Endothelial cell of umbilical vein (primary cell): ENCODE results near the gene RHOF. TPM values are rescaled to one million over a fixed set of nuclear protein-coding genes. Genes with fewer than 3 reads are reported as not detected.

ENCODE experiments used
- BruUV-seq: library from RNA; stranded (reverse); fragments of 400-500 nt; replicated peaks from 2 replicates; lab custom pipeline; 2021; lab: Mats Ljungman, UMichigan
- CTCF ChIA-PET: fragments of 300-600, 350-600 bp; sonication (Branson Sonifier 250); formaldehyde crosslinking; loops from one replicate; lab custom pipeline; 2021; ENCODE audit warnings: antibody characterized with exemption, inconsistent platforms; lab: Charles Lee
- POLR2A ChIA-PET: fragments of 300-600, 350-600 bp; sonication (Branson Sonifier 250); formaldehyde crosslinking; loops from one replicate; lab custom pipeline; 2021; ENCODE audit warnings: antibody characterized with exemption, inconsistent platforms; lab: Charles Lee
- DNase-seq: peaks from one replicate; pipeline ENCODE4 v3.0.0-alpha.2; 2011; ENCODE audit warnings: low read depth, low spot score
- FAIRE-seq: peaks from 2 replicates; lab custom pipeline; 2011; peaks lifted over from hg19 to GRCh38; lab: Jason Lieb, UNC
- H2AFZ ChIP-seq: 2 replicates; pipeline ENCODE4 v1.6.0; 2012; ENCODE audit warnings: low read depth, low read length, control low read depth, inconsistent platforms
- H3K27ac ChIP-seq: 2 replicates; pipeline ENCODE4 v1.5.1; 2011; ENCODE audit warnings: low read depth, mild to moderate bottlenecking, control low read depth, low read length, moderate library complexity; ENCODE audit not compliant: insufficient read depth
- H3K27me3 ChIP-seq, 2 experiments: 2 replicates each; pipeline versions ENCODE4 v1.6.0 to v1.6.1; 2011; ENCODE audit warnings: low read length in 2 of 2, mixed read lengths in 1 of 2; ENCODE audit not compliant: control insufficient read depth in 2 of 2, insufficient read depth in 2 of 2
- H3K36me3 ChIP-seq, 2 experiments: 2 replicates in 1 of 2; 3 replicates in 1 of 2; pipeline ENCODE4 v1.5.1; 2011; ENCODE audit warnings: low read length in 2 of 2, mild to moderate bottlenecking in 1 of 2, moderate library complexity in 1 of 2; ENCODE audit not compliant: control insufficient read depth in 2 of 2, insufficient read depth in 2 of 2; ENCODE audit errors: extremely low read depth in 1 of 2
- H3K4me1 ChIP-seq: 3 replicates; pipeline ENCODE4 v1.5.1; 2011; ENCODE audit warnings: mild to moderate bottlenecking, low read length; ENCODE audit not compliant: control insufficient read depth, insufficient read depth; ENCODE audit errors: extremely low read depth
- H3K4me2 ChIP-seq: 2 replicates; pipeline ENCODE4 v1.6.1; 2011; ENCODE audit warnings: low read length, control low read depth, mixed read lengths; ENCODE audit not compliant: insufficient read depth
- H3K4me3 ChIP-seq, 3 experiments: fragments of 200-600 bp in 1 of 3; sonication (generic), shearing (Covaris generic) in 1 of 3; replicated peaks in 1 of 3; 2 replicates each; pipeline ENCODE4 v1.5.1; 2011 to 2016; ENCODE audit warnings: control low read depth in 3 of 3, low read length in 3 of 3, mild to moderate bottlenecking in 2 of 3, inconsistent platforms in 1 of 3, low read depth in 1 of 3, moderate library complexity in 1 of 3; ENCODE audit not compliant: insufficient read depth in 1 of 3
- H3K79me2 ChIP-seq: 2 replicates; pipeline ENCODE4 v1.6.0; 2012; ENCODE audit warnings: low read length, inconsistent platforms; ENCODE audit not compliant: control insufficient read depth, insufficient read depth
- H3K9ac ChIP-seq: replicated peaks from 2 replicates; pipeline ENCODE3; 2011; ENCODE audit warnings: low read length, control low read depth; ENCODE audit not compliant: insufficient read depth; ENCODE audit errors: extremely low read depth
- H3K9me1 ChIP-seq: replicated peaks from 3 replicates; pipeline ENCODE4 v1.6.0; 2011; ENCODE audit warnings: mild to moderate bottlenecking, low read length; ENCODE audit not compliant: control insufficient read depth, insufficient read depth; ENCODE audit errors: extremely low read depth
- H3K9me3 ChIP-seq: replicated peaks from 2 replicates; pipeline ENCODE4 v1.5.1; 2012; ENCODE audit warnings: low read length, inconsistent platforms; ENCODE audit not compliant: control insufficient read depth, insufficient read depth
- H4K20me1 ChIP-seq: replicated peaks from 2 replicates; pipeline ENCODE3; 2011; ENCODE audit warnings: mild to moderate bottlenecking, low read length; ENCODE audit not compliant: control insufficient read depth, insufficient read depth; ENCODE audit errors: extremely low read depth
- EZH2 ChIP-seq: IDR thresholded peaks from 2 replicates; pipeline ENCODE4 v1.6.1; 2012; ENCODE audit warnings: borderline replicate concordance, low read depth, mild to moderate bottlenecking, moderate library complexity, low read length, inconsistent platforms; ENCODE audit not compliant: severe bottlenecking
- FOS ChIP-seq: IDR thresholded peaks from 2 replicates; pipeline ENCODE4 v1.6.1; 2011; ENCODE audit warnings: mild to moderate bottlenecking, low read length, moderate library complexity, borderline replicate concordance; ENCODE audit not compliant: insufficient read depth
- GATA2 ChIP-seq: IDR thresholded peaks from 2 replicates; pipeline ENCODE4 v1.7.0; 2011; ENCODE audit warnings: low read depth, mild to moderate bottlenecking, moderate library complexity, mixed read lengths, low read length; ENCODE audit not compliant: insufficient read length, insufficient read depth
- JUN ChIP-seq: IDR thresholded peaks from 2 replicates; pipeline ENCODE4 v1.6.1; 2011; ENCODE audit warnings: borderline replicate concordance, low read depth; ENCODE audit not compliant: insufficient read length, insufficient read depth
- MYC ChIP-seq: IDR thresholded peaks from one replicate; pipeline ENCODE4 v1.6.1; 2011; ENCODE audit warnings: mild to moderate bottlenecking, low read depth, low read length
- POLR2A ChIP-seq: IDR thresholded peaks from 2 replicates; pipeline ENCODE4 v1.6.1; 2012; ENCODE audit warnings: low read depth, mild to moderate bottlenecking, control low read depth, low read length
- POLR2AphosphoS5 ChIP-seq: IDR thresholded peaks from 2 replicates; pipeline ENCODE4 v1.6.1; 2012; ENCODE audit warnings: low read depth, mild to moderate bottlenecking, control low read depth, low read length, moderate library complexity; ENCODE audit not compliant: insufficient read depth
- dilution Hi-C: fragments of 300-500 bp; cut with MboI; formaldehyde crosslinking; loops from one replicate; pipeline ENCODE4 v1.15.0; 2019; ENCODE audit warnings: low sequenced_read_pairs; ENCODE audit not compliant: extremely low pct_ligation_motif_present
- intact Hi-C: fragments of 100-400 bp; cut with micrococcal nuclease; formaldehyde crosslinking; loops from one replicate; pipeline ENCODE4 v1.10.0; 2022
- polyA plus RNA-seq, 4 experiments: library from polyadenylated mRNA; depleted of rRNA in 3 of 4; stranded (reverse) in 3 of 4; unstranded in 1 of 4; fragments of >200 nt; gene quantifications; 2 replicates each; pipeline versions ENCODE4 v1.2.1 to v1.2.3, GENCODE V29; 2011 to 2012; ENCODE audit warnings: missing spikeins in 1 of 4
- total RNA-seq: library from RNA; stranded (reverse); gene quantifications from 2 replicates; pipeline ENCODE4 v1.2.3, GENCODE V29; 2021
- TF ChIP-seq, protein P1 (sequence below): IDR thresholded peaks from 2 replicates; pipeline ENCODE4 v1.6.1; 2011; ENCODE audit not compliant: insufficient read depth, insufficient read length
- TF ChIP-seq, protein P2 (sequence below), 2 donors: IDR thresholded peaks; 1 replicate in 1 of 2; 2 replicates in 1 of 2; pipeline ENCODE4 v1.5.1; 2011; ENCODE audit warnings: low read length in 2 of 2, mild to moderate bottlenecking in 2 of 2, moderate library complexity in 2 of 2, control low read depth in 1 of 2, inconsistent platforms in 1 of 2, low read depth in 1 of 2; ENCODE audit not compliant: insufficient read depth in 1 of 2; ENCODE audit errors: extremely low read depth in 1 of 2

RHOF gene
- total and polyA plus RNA-seq, 2 donors (not counting 3 experiments of a cell fraction or from before 2014, with no cell fraction given): 9.3 to 22.3 TPM

DNA sequence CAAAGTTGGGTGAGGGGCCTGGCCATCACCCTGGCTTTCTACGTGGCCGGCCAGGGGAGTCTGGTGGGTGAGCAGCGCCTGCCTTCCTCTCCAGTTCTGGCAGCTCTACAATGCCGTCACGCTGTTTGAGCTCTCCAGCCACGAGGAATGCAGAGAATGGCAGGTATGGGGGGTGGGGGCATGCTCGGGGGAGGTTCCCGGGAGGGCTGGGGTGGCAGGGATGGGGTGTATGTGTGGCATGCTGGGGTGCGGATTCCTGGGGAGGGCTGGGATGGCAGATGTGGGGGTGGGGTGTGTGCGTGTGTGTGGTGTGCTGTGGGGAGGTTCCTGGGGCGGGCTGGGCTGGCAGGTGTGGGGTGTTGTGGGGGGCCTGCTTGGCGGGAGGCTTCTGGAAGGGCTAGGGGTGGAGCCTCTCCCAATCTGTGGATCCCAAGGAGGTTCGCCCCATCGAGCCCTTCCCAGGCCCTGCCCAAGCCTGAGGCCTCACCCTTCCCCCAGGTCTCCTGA, 18.5 kb downstream of the RHOF start:
- H3K9me1 ChIP-seq: no peaks in the 10 kb centered on the region
- no peaks in the 10 kb centered on the region for H4K20me1 ChIP-seq
- TF ChIP-seq, protein P1, sequence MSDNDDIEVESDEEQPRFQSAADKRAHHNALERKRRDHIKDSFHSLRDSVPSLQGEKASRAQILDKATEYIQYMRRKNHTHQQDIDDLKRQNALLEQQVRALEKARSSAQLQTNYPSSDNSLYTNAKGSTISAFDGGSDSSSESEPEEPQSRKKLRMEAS: no peak
- no peak for TF ChIP-seq JUN
- no peak for TF ChIP-seq POLR2A
- TF ChIP-seq, protein P2, sequence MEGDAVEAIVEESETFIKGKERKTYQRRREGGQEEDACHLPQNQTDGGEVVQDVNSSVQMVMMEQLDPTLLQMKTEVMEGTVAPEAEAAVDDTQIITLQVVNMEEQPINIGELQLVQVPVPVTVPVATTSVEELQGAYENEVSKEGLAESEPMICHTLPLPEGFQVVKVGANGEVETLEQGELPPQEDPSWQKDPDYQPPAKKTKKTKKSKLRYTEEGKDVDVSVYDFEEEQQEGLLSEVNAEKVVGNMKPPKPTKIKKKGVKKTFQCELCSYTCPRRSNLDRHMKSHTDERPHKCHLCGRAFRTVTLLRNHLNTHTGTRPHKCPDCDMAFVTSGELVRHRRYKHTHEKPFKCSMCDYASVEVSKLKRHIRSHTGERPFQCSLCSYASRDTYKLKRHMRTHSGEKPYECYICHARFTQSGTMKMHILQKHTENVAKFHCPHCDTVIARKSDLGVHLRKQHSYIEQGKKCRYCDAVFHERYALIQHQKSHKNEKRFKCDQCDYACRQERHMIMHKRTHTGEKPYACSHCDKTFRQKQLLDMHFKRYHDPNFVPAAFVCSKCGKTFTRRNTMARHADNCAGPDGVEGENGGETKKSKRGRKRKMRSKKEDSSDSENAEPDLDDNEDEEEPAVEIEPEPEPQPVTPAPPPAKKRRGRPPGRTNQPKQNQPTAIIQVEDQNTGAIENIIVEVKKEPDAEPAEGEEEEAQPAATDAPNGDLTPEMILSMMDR (IDR thresholded peaks at IDR 0.05; ENCODE audit: extremely low read depth in 1 of 2, insufficient read depth in 1 of 2, low read depth in 1 of 2, low read length in 2 of 2): no peak
- TF ChIP-seq EZH2: no peak
- no peak for TF ChIP-seq GATA2
- no peak for TF ChIP-seq FOS
- TF ChIP-seq POLR2AphosphoS5: no peak
- TF ChIP-seq MYC: no peak
- H3K79me2 ChIP-seq: no peaks in the 10 kb centered on the region
- dilution Hi-C loops (no loop called here), intact Hi-C loops (loop anchor here (10.0 kb wide), 1 partner anchor 280 kb away; no protein-coding TSS in a partner anchor)
- no TSS peak for BruUV-seq
- no peak overlapping the region for H3K27ac ChIP-seq
- no peak overlapping the region for H3K4me2 ChIP-seq
- no peak overlapping the region for H2AFZ ChIP-seq
- DNase-seq: no peak
- H3K36me3 ChIP-seq: no peaks in the 10 kb centered on the region
- no peak for FAIRE-seq
- ChIA-PET CTCF (interaction anchor here (0.6 to 4.1 kb wide), 7 partner anchors 9 to 118 kb away, joined by 3 to 23 read pairs (median 5); partner anchors contain the start of gene RHOF), POLR2A (interaction anchor here (0.7 kb wide), 1 partner anchor 14 kb away, joined by 10 read pairs; no protein-coding TSS in a partner anchor)
- H3K4me3 ChIP-seq: no peak overlapping the region
- H3K9me3 ChIP-seq: no peaks in the 10 kb centered on the region
- H3K9ac ChIP-seq: no peak overlapping the region
- H3K27me3 ChIP-seq: no peaks in the 10 kb centered on the region
- no peaks in the 10 kb centered on the region for H3K4me1 ChIP-seq
